HG02970 (cell line): Measurements from ENCODE around the gene GRM5.

Experiments
- ATAC-seq: cut with Tn5 transposase; IDR thresholded peaks from one replicate; pipeline ENCODE4 v1.9.1; 2021; ENCODE audit warnings: mild to moderate bottlenecking, moderate library complexity, moderate number of reproducible peaks; ENCODE audit not compliant: unreplicated experiment, low FRiP score

The GRM5 gene

GRCh38 chr11:88631497-88631896, 434.3 kb downstream of the GRM5 start:
- no peak for ATAC-seq

- ATAC-seq: no peak
Observed at GRCh38 chr11:88629496-88629895, 436.3 kb downstream of the GRM5 start.

GRCh38 chr11:88626216-88626615, 439.6 kb downstream of the GRM5 start:
- no peak for ATAC-seq

- no peak for ATAC-seq
Observed at GRCh38 chr11:88623531-88623930, 442.3 kb downstream of the GRM5 start.

GRCh38 chr11:88620568-88621130, 445.1 kb downstream of the GRM5 start:
- ATAC-seq: no peak

GRCh38 chr11:88619656-88620385, 446.0 kb downstream of the GRM5 start:
- ATAC-seq: no peak

GRCh38 chr11:88619071-88619425, 446.7 kb downstream of the GRM5 start:
- ATAC-seq: no peak

GRCh38 chr11:88618327-88619070, 447.3 kb downstream of the GRM5 start:
- no peak for ATAC-seq

- ATAC-seq: no peak
Observed at GRCh38 chr11:88617226-88617625, 448.6 kb downstream of the GRM5 start.

- no peak for ATAC-seq
Observed at GRCh38 chr11:88604260-88604659, 461.5 kb downstream of the GRM5 start.

GRCh38 chr11:88603091-88603867, 462.5 kb downstream of the GRM5 start:
- no peak for ATAC-seq

GRCh38 chr11:88597387-88597786, 468.4 kb downstream of the GRM5 start:
- no peak for ATAC-seq

GRCh38 chr11:88596786-88597185, 469.0 kb downstream of the GRM5 start:
- ATAC-seq: no peak

GRCh38 chr11:88594274-88594950, 471.4 kb downstream of the GRM5 start:
- no peak for ATAC-seq

- ATAC-seq: no peak
Observed at GRCh38 chr11:88590361-88590760, 475.4 kb downstream of the GRM5 start.

GRCh38 chr11:88583251-88583650, 482.5 kb downstream of the GRM5 start:
- ATAC-seq: no peak

- ATAC-seq: no peak
Observed at GRCh38 chr11:88579466-88579865, 486.3 kb downstream of the GRM5 start.

GRCh38 chr11:88576741-88577140, 489.0 kb downstream of the GRM5 start:
- no peak for ATAC-seq

- no peak for ATAC-seq
Observed at GRCh38 chr11:88575916-88576315, 489.9 kb downstream of the GRM5 start.

GRCh38 chr11:88569342-88569741, 496.4 kb downstream of the GRM5 start:
- ATAC-seq: no peak
